K562 (cell line): ENCODE data around the gene SEC16A. TPM values are rescaled to one million over a fixed set of nuclear protein-coding genes. Genes with fewer than 3 reads are reported as not detected.

ENCODE experiments used
- ATAC-seq: fragments of 200-7000 bp; cut with Tn5 transposase; 3 replicates; pipeline ENCODE4 v1.9.1; 2020; ENCODE audit warnings: moderate library complexity
- BruUV-seq: library from RNA; stranded (reverse); fragments of 400-500 nt; replicated peaks from 2 replicates; lab custom pipeline; 2021; lab: Mats Ljungman, UMichigan
- CTCF ChIA-PET: fragments of 300-600 bp; formaldehyde crosslinking; extraction: SDS; loops from one replicate; lab custom pipeline; 2021; ENCODE audit warnings: low intra/inter-chr PET ratio; lab: Yijun Ruan, JAX
- POLR2A ChIA-PET: fragments of 300-600, 350-650 bp; sonication (Branson Sonifier 250); formaldehyde crosslinking; extraction: SDS; loops from one replicate; lab custom pipeline; 2021; ENCODE audit warnings: antibody characterized with exemption, inconsistent platforms; lab: Yijun Ruan, JAX
- DNase-seq, 4 experiments: peaks; one replicate each; pipeline versions ENCODE4 v3.0.0 to v3.0.0-alpha.2; 2011 to 2018; ENCODE audit warnings: low spot score in 3 of 4, mixed read lengths in 3 of 4; ENCODE audit errors: extremely low read depth in 1 of 4
- FAIRE-seq: peaks from 2 replicates; lab custom pipeline; 2011; peaks lifted over from hg19 to GRCh38; lab: Jason Lieb, UNC
- H2AFZ ChIP-seq: 2 replicates; pipeline ENCODE4 v1.6.0; 2011; ENCODE audit warnings: low read depth, low read length, control low read depth, inconsistent platforms
- H3K27ac ChIP-seq: fragments of 200-600 bp; 3 replicates; pipeline ENCODE4 v1.8.0; 2011; ENCODE audit warnings: low read depth, mild to moderate bottlenecking, control low read depth, inconsistent platforms, low read length, moderate library complexity, mixed read lengths; ENCODE audit errors: extremely low read depth
- H3K27me3 ChIP-seq, 2 experiments: fragments of 300-600 bp in 1 of 2; 2 replicates in 1 of 2; 3 replicates in 1 of 2; pipeline versions ENCODE4 v1.6.0 to v1.8.0; 2011; ENCODE audit warnings: inconsistent platforms in 2 of 2, low read length in 2 of 2, mild to moderate bottlenecking in 1 of 2, mixed read lengths in 1 of 2, moderate library complexity in 1 of 2; ENCODE audit not compliant: control insufficient read depth in 2 of 2, insufficient read depth in 2 of 2
- H3K36me3 ChIP-seq: fragments of 300-600 bp; 3 replicates; pipeline ENCODE4 v1.8.0; 2011; ENCODE audit warnings: mild to moderate bottlenecking, low read length, inconsistent platforms; ENCODE audit not compliant: control insufficient read depth, insufficient read depth
- H3K4me1 ChIP-seq, 2 experiments: fragments of 200-600 bp in 1 of 2; replicated peaks in 1 of 2; 2 replicates in 1 of 2; 3 replicates in 1 of 2; pipeline versions ENCODE4 v1.5.1 to v1.8.0; 2011; ENCODE audit warnings: inconsistent platforms in 2 of 2, low read length in 2 of 2, mild to moderate bottlenecking in 1 of 2, mixed read lengths in 1 of 2, moderate library complexity in 1 of 2; ENCODE audit not compliant: control insufficient read depth in 2 of 2, insufficient read depth in 2 of 2
- H3K4me2 ChIP-seq: 2 replicates; pipeline ENCODE4 v1.6.1; 2011; ENCODE audit warnings: low read length, control low read depth, inconsistent platforms, mixed read lengths; ENCODE audit not compliant: insufficient read depth
- H3K4me3 ChIP-seq: fragments of 200-600 bp; sonication (generic), shearing (Covaris generic); 2 replicates; pipeline ENCODE4 v1.5.1; 2016; ENCODE audit warnings: control low read depth, inconsistent platforms
- H3K79me2 ChIP-seq: fragments of 200-600 bp; 3 replicates; pipeline ENCODE4 v1.8.0; 2011; ENCODE audit warnings: low read length, inconsistent platforms; ENCODE audit not compliant: control insufficient read depth, insufficient read depth
- H3K9ac ChIP-seq, 2 experiments: 2 replicates each; pipeline versions ENCODE4 v1.6.0 to v1.6.1; 2011; ENCODE audit warnings: low read depth in 2 of 2, low read length in 2 of 2, control low read depth in 1 of 2, inconsistent platforms in 1 of 2, mild to moderate bottlenecking in 1 of 2, mixed read lengths in 1 of 2; ENCODE audit not compliant: insufficient read depth in 1 of 2
- H3K9me1 ChIP-seq: one replicate; pipeline ENCODE4 v1.6.0; 2011; ENCODE audit warnings: inconsistent platforms, mild to moderate bottlenecking, low read length, moderate library complexity; ENCODE audit not compliant: control insufficient read depth, insufficient read depth
- H3K9me3 ChIP-seq: replicated peaks from 2 replicates; pipeline ENCODE4 v1.5.1; 2011; ENCODE audit warnings: low read depth, low read length, inconsistent platforms; ENCODE audit not compliant: control insufficient read depth, insufficient read depth
- H4K20me1 ChIP-seq: replicated peaks from 2 replicates; pipeline ENCODE4 v1.6.1; 2011; ENCODE audit warnings: low read length, inconsistent platforms, mixed read lengths; ENCODE audit not compliant: control insufficient read depth, insufficient read depth
- ADNP ChIP-seq: fragments of 200-800 bp; sonication (Bioruptor generic); IDR thresholded peaks from 2 replicates; pipeline ENCODE4 v1.6.1; 2016; ENCODE audit warnings: missing genetic modification characterization, missing compliant biosample characterization
- ARID3A ChIP-seq: IDR thresholded peaks from 2 replicates; pipeline ENCODE4 v1.6.1; 2012; ENCODE audit warnings: low read depth, low read length, improper control_type of control experiment, borderline replicate concordance
- C11orf30 ChIP-seq: fragments of 450-650 bp; IDR thresholded peaks from 2 replicates; pipeline ENCODE4 v1.6.1; 2016; ENCODE audit warnings: low read depth, mild to moderate bottlenecking
- E2F1 ChIP-seq: sonication (generic); formaldehyde crosslinking; IDR thresholded peaks from 2 replicates; pipeline ENCODE4 v1.8.1; 2023; ENCODE audit warnings: mild to moderate bottlenecking, missing genetic modification reagents, moderate library complexity
- ELF4 ChIP-seq: fragments of 450-650 bp; formaldehyde crosslinking; IDR thresholded peaks from 2 replicates; pipeline ENCODE4 v1.4.0; 2022; ENCODE audit warnings: missing genetic modification characterization
- MYBL2 ChIP-seq, 2 experiments: fragments of 450-650 bp in 1 of 2; sonication (generic) in 1 of 2; formaldehyde crosslinking in 1 of 2; IDR thresholded peaks; 2 replicates each; pipeline versions ENCODE4 v1.6.1 to v1.8.1; 2017 to 2022; ENCODE audit warnings: borderline replicate concordance in 1 of 2, inconsistent platforms in 1 of 2, low read depth in 1 of 2, mild to moderate bottlenecking in 1 of 2, missing genetic modification reagents in 1 of 2, moderate library complexity in 1 of 2
- POLR2G ChIP-seq: fragments of 200-400 bp; formaldehyde crosslinking; IDR thresholded peaks from 2 replicates; pipeline ENCODE4 v1.6.1; 2017; ENCODE audit warnings: low read depth, mild to moderate bottlenecking, antibody characterized with exemption, low read length, moderate library complexity
- POLR3G ChIP-seq: IDR thresholded peaks from 2 replicates; pipeline ENCODE4 v1.6.1; 2011; ENCODE audit not compliant: insufficient read length, insufficient replicate concordance; ENCODE audit errors: extremely low read depth
- WGBS: fragments of 100-300 bp; shearing (Covaris generic); methylation state at CpG from one replicate; pipeline ENCODE4 v1.1.6; 2016; ENCODE audit warnings: low coverage, mixed read lengths; ENCODE audit not compliant: insufficient coverage; ENCODE audit errors: missing lambda C conversion rate; 5-methylcytosine and 5-hydroxymethylcytosine counted together
- in situ Hi-C: fragments of 300-500 bp; cut with MboI; formaldehyde crosslinking; loops from 4 replicates; pipeline ENCODE4 v1.15.0; 2018; ENCODE audit warnings: inconsistent platforms, mixed read lengths
- intact Hi-C: fragments of 100-400 bp; cut with micrococcal nuclease; formaldehyde crosslinking; loops from 2 replicates; pipeline ENCODE4 v1.14.2; 2022
- polyA plus RNA-seq, 8 experiments: library from polyadenylated mRNA; depleted of rRNA in 4 of 8; stranded (reverse) in 5 of 8; unstranded in 3 of 8; fragments of >200 nt; fragmentation: Nextera tagmentation in 2 of 8; fragmentation: Illumina TruSeq in 1 of 8; extraction: Ambion mirVana in 2 of 8; extraction: Trizol in 1 of 8; gene quantifications; 2 replicates each; pipeline versions ENCODE4 v1.2.1 to v1.2.3, GENCODE V29; 2011 to 2014; ENCODE audit warnings: inconsistent platforms in 1 of 8, missing spikeins in 1 of 8
- total RNA-seq, 7 experiments: library from RNA; depleted of rRNA in 6 of 7; stranded (reverse); fragments of >200 nt in 6 of 7; fragmentation: Illumina TruSeq in 2 of 7; extraction: Trizol in 2 of 7; gene quantifications; 2 replicates each; pipeline versions ENCODE4 v1.2.1 to v1.2.3, GENCODE V29; 2011 to 2021; ENCODE audit warnings: low replicate concordance in 1 of 7

SEC16A gene
- total and polyA plus RNA-seq, 9 of the 15 experiments (the other 6 are each of a cell fraction or from before 2014, with no cell fraction given): 8.3 to 62.8 (median 14.0) TPM

GRCh38 chr9:136443087-136443486, 39.8 kb downstream of the SEC16A start (continued):
- TF ChIP-seq ELF4 (CRISPR knock-in tag) (no peak), ARID3A (no peak), POLR3G (no peak), E2F1 (CRISPR knock-in tag) (no peak), ADNP (tag) (no peak), MYBL2 (IDR thresholded peaks at IDR 0.05; ENCODE audit: low read depth) (no peak), MYBL2 (CRISPR knock-in tag; IDR thresholded peaks at IDR 0.05; ENCODE audit: borderline replicate concordance) (no peak)
- TF ChIP-seq, all 486 proteins: peak for 0

- TF ChIP-seq C11orf30: no peak
- TF ChIP-seq POLR2G: peak; percentile 27; the same call in 1 of the 2 replicates
- TF ChIP-seq, all 486 proteins: peak for 1
- Histone ChIP-seq H3K27me3 (no peaks in the 10 kb centered on the region), H3K4me2 (no peak overlapping the region), H3K79me2 (peaks cover 23% of the 10 kb centered on the region), H3K9me1 (peaks cover 14% of the 10 kb centered on the region), H3K9me3 (no peaks in the 10 kb centered on the region), H3K4me1 (peaks cover 15 to 37% of the 10 kb centered on the region in 2 experiments), H3K9ac (peak overlapping the region in 1 of 2 experiments; percentile 35; a peak in 1 of 4 replicates), H3K27ac (no peak overlapping the region), H3K36me3 (peaks cover 73% of the 10 kb centered on the region), H3K4me3 (no peak overlapping the region), H4K20me1 (peaks cover 27% of the 10 kb centered on the region), H2AFZ (no peak overlapping the region)
- ChIA-PET CTCF (no interaction called here), POLR2A (interaction anchor here (0.5 to 1.9 kb wide), 6 partner anchors 9 to 33 kb away, joined by 3 to 8 read pairs (median 4); no protein-coding TSS in a partner anchor)
- no peak for DNase-seq
- in situ Hi-C loops: no loop called here
- WGBS: 94% methylated on average over 2 of the region's 5 CpGs
- BruUV-seq: no TSS peak
- intact Hi-C loops: no loop called here
- ATAC-seq: no peak
- no peak for FAIRE-seq
Measured at GRCh38 chr9:136442265-136442664, 40.6 kb downstream of the SEC16A start.
